H1 (cell line): ENCODE measurements around the gene MACROD1.

ENCODE experiments used
- ATF3 ChIP-seq: IDR thresholded peaks from 2 replicates; pipeline ENCODE4 v1.6.1; 2011; ENCODE audit warnings: low read depth, mild to moderate bottlenecking, low read length; ENCODE audit not compliant: insufficient read depth
- CHD1 ChIP-seq: IDR thresholded peaks from 2 replicates; pipeline ENCODE4 v1.6.1; 2012; ENCODE audit warnings: low read depth, low read length, improper control_type of control experiment
- CREB1 ChIP-seq: IDR thresholded peaks from 2 replicates; pipeline ENCODE4 v1.6.1; 2012; ENCODE audit warnings: inconsistent platforms
- CTCF ChIP-seq, 3 experiments: IDR thresholded peaks; 1 replicate in 2 of 3; 2 replicates in 1 of 3; pipeline versions ENCODE4 v1.5.1 to v1.6.1; 2011; ENCODE audit warnings: low read length in 3 of 3, mild to moderate bottlenecking in 3 of 3, inconsistent platforms in 2 of 3, low read depth in 1 of 3, moderate library complexity in 1 of 3; ENCODE audit not compliant: insufficient read depth in 1 of 3; ENCODE audit errors: control extremely low read depth in 1 of 3
- EZH2 ChIP-seq: fragments of 200-600 bp; sonication (generic); IDR thresholded peaks from 2 replicates; pipeline ENCODE4 v1.7.1; 2012; ENCODE audit warnings: low read depth, mild to moderate bottlenecking, moderate library complexity, low read length, inconsistent platforms; ENCODE audit not compliant: severe bottlenecking
- KDM1A ChIP-seq: fragments of 200-600, 300-600 bp; sonication (generic); IDR thresholded peaks from 2 replicates; pipeline ENCODE4 v1.7.1; 2016; ENCODE audit warnings: mild to moderate bottlenecking, low read length, borderline replicate concordance
- POLR2A ChIP-seq, 2 experiments: IDR thresholded peaks; 1 replicate in 1 of 2; 2 replicates in 1 of 2; pipeline ENCODE4 v1.6.1; 2011; ENCODE audit warnings: low read depth in 2 of 2, low read length in 2 of 2, mild to moderate bottlenecking in 2 of 2; ENCODE audit errors: control extremely low read depth in 1 of 2
- RAD21 ChIP-seq, 2 experiments: IDR thresholded peaks in 1 of 2; conservative IDR thresholded peaks in 1 of 2; 2 replicates each; pipeline ENCODE4 v1.6.1; 2011; ENCODE audit warnings: low read depth in 2 of 2, low read length in 2 of 2, improper control_type of control experiment in 1 of 2, inconsistent platforms in 1 of 2, mild to moderate bottlenecking in 1 of 2, moderate library complexity in 1 of 2
- RBBP5 ChIP-seq: IDR thresholded peaks from 2 replicates; pipeline ENCODE4 v1.7.1; 2012; ENCODE audit warnings: low read depth, mild to moderate bottlenecking, inconsistent platforms, low read length, moderate library complexity, borderline replicate concordance
- RNF2 ChIP-seq: fragments of 200-900, 300-1000 bp; sonication (generic); IDR thresholded peaks from 2 replicates; pipeline ENCODE4 v1.7.1; 2016; ENCODE audit warnings: borderline replicate concordance, low read depth, mild to moderate bottlenecking, antibody characterized with exemption, low read length; ENCODE audit not compliant: poor library complexity, severe bottlenecking; ENCODE audit errors: missing control alignments
- SP4 ChIP-seq: IDR thresholded peaks from 2 replicates; pipeline ENCODE4 v1.6.1; 2012; ENCODE audit warnings: low read length, inconsistent platforms
- TCF12 ChIP-seq: IDR thresholded peaks from 2 replicates; pipeline ENCODE4 v1.6.1; 2011; ENCODE audit warnings: low read depth, mild to moderate bottlenecking, low read length

- TF ChIP-seq RBBP5 = no peak
- TF ChIP-seq RAD21 (IDR thresholded peaks at IDR 0.05 in 1 of 2, conservative IDR thresholded peaks at IDR 0.05 in 1 of 2; ENCODE audit: low read depth in 2 of 2, low read length in 2 of 2) = no peak
- no peak for TF ChIP-seq RNF2
- TF ChIP-seq KDM1A = no peak
- no peak for TF ChIP-seq TCF12
- no peak for TF ChIP-seq ATF3
- TF ChIP-seq CREB1 = no peak
- TF ChIP-seq POLR2A (IDR thresholded peaks at IDR 0.05; ENCODE audit: control extremely low read depth in 1 of 2, low read depth in 2 of 2, low read length in 2 of 2) = no peak
- TF ChIP-seq CHD1 = no peak
- no peak for TF ChIP-seq CTCF (IDR thresholded peaks at IDR 0.05; ENCODE audit: control extremely low read depth in 1 of 3, insufficient read depth in 1 of 3, low read depth in 1 of 3, low read length in 3 of 3)
- TF ChIP-seq EZH2 = no peak
- no peak for TF ChIP-seq SP4
Observed at GRCh38 chr11:64041846-64042245, 124.1 kb downstream of the MACROD1 start.
